ENCODE data around the gene TAC1. TPM values are rescaled to one million over a fixed set of nuclear protein-coding genes. Genes with fewer than 3 reads are reported as not detected.

TAC1 gene
- total RNA-seq, 2 donors from 2014 or later, result not detected

GRCh38 chr7:97735075-97735474, 3.2 kb downstream of the TAC1 start:
- H3K9me3 Mint-ChIP-seq, result no peaks in the 10 kb centered on the region
- Histone ChIP-seq H3K27me3 (ENCODE audit: control insufficient read depth, insufficient read depth, low read length, poor library complexity, severe bottlenecking) (peaks cover 84% of the 10 kb centered on the region), H3K27ac (ENCODE audit: low read depth, low read length) (no peak overlapping the region), H3K4me1 (ENCODE audit: control insufficient read depth, insufficient read depth, low read length) (no peaks in the 10 kb centered on the region), H3K9ac (ENCODE audit: extremely low read depth, low read length, poor library complexity, severe bottlenecking) (no peak overlapping the region), H3K4me3 (ENCODE audit: low read length) (no peak overlapping the region), H3K36me3 (ENCODE audit: control insufficient read depth, insufficient read depth, low read length) (no peaks in the 10 kb centered on the region), H3K9me3 (ENCODE audit: control insufficient read depth, low read length) (no peaks in the 10 kb centered on the region)
- H3K27ac Mint-ChIP-seq, result no peak overlapping the region
- peaks cover 16% of the 10 kb centered on the region for H3K4me1 Mint-ChIP-seq
- H3K36me3 Mint-ChIP-seq (ENCODE audit: low read depth), result no peaks in the 10 kb centered on the region
- H3K27me3 Mint-ChIP-seq (ENCODE audit: insufficient read depth), result peaks cover 70% of the 10 kb centered on the region
- no peak overlapping the region for H3K4me3 Mint-ChIP-seq
- no peak for DNase-seq
- WGBS, 2 experiments (ENCODE audit: insufficient coverage in 1 of 2, insufficient read length in 1 of 2), result 71 to 88% methylated on average over 2 to 3 of the region's 3 CpGs
- TF ChIP-seq CTCF (conservative IDR thresholded peaks at IDR 0.05), result no peak

- Histone ChIP-seq H3K9ac (ENCODE audit: extremely low read depth, low read length, poor library complexity, severe bottlenecking) (no peak overlapping the region), H3K4me1 (ENCODE audit: control insufficient read depth, insufficient read depth, low read length) (no peaks in the 10 kb centered on the region), H3K36me3 (ENCODE audit: control insufficient read depth, insufficient read depth, low read length) (no peaks in the 10 kb centered on the region), H3K27ac (ENCODE audit: low read depth, low read length) (no peak overlapping the region), H3K9me3 (ENCODE audit: control insufficient read depth, low read length) (no peaks in the 10 kb centered on the region), H3K27me3 (ENCODE audit: control insufficient read depth, insufficient read depth, low read length, poor library complexity, severe bottlenecking) (no peaks in the 10 kb centered on the region), H3K4me3 (ENCODE audit: low read length) (no peak overlapping the region)
- H3K9me3 Mint-ChIP-seq, result no peaks in the 10 kb centered on the region
- no peak for DNase-seq
- no peak overlapping the region for H3K27ac Mint-ChIP-seq
- H3K27me3 Mint-ChIP-seq (ENCODE audit: insufficient read depth), result peaks cover 6% of the 10 kb centered on the region
- no peaks in the 10 kb centered on the region for H3K36me3 Mint-ChIP-seq (ENCODE audit: low read depth)
- H3K4me1 Mint-ChIP-seq, result no peaks in the 10 kb centered on the region
- TF ChIP-seq CTCF (conservative IDR thresholded peaks at IDR 0.05), result no peak
- no peak overlapping the region for H3K4me3 Mint-ChIP-seq
Measured at GRCh38 chr7:97748482-97748881, 16.6 kb downstream of the TAC1 start.

DNA sequence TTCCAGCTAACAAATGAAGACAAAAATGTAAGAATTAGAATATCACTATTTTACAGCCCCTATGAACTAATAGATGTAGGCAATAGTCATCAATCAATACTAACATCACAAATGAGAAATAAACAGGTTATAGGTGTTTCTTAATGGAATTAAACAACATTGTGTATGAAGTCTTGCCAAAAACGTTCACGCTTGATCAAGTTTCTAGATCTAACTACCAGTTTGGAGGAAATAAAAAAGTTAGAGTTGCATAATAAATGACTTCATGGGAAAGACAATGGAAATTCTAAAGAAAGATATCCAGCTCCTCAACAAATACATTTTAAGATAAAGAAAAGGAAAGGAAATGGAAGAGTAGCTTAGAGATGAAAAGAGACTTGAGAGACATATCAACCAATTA, 19.7 kb downstream of the TAC1 start:
- no peak for TF ChIP-seq CTCF (conservative IDR thresholded peaks at IDR 0.05)
- WGBS, 2 experiments (ENCODE audit: insufficient coverage in 1 of 2, insufficient read length in 1 of 2), result 88% methylated on average over 2 of the region's 2 CpGs; no CpG with 5 or more reads in 1 of the 2 experiments
- H3K27ac ChIP-seq (ENCODE audit: low read depth, low read length), result no peak overlapping the region
- Mint-ChIP-seq H3K36me3 (ENCODE audit: low read depth) (no peaks in the 10 kb centered on the region), H3K27ac (no peak overlapping the region), H3K4me1 (no peaks in the 10 kb centered on the region), H3K9me3 (no peaks in the 10 kb centered on the region), H3K4me3 (no peak overlapping the region), H3K27me3 (ENCODE audit: insufficient read depth) (peaks cover 6% of the 10 kb centered on the region)
- DNase-seq, result no peak
- no peak overlapping the region for H3K4me3 ChIP-seq (ENCODE audit: low read length)
- no peaks in the 10 kb centered on the region for H3K36me3 ChIP-seq (ENCODE audit: control insufficient read depth, insufficient read depth, low read length)
- no peaks in the 10 kb centered on the region for H3K9me3 ChIP-seq (ENCODE audit: control insufficient read depth, low read length)
- no peaks in the 10 kb centered on the region for H3K4me1 ChIP-seq (ENCODE audit: control insufficient read depth, insufficient read depth, low read length)
- no peak overlapping the region for H3K9ac ChIP-seq (ENCODE audit: extremely low read depth, low read length, poor library complexity, severe bottlenecking)
- no peaks in the 10 kb centered on the region for H3K27me3 ChIP-seq (ENCODE audit: control insufficient read depth, insufficient read depth, low read length, poor library complexity, severe bottlenecking)
